Measurements from ENCODE around the gene ADAMTS10.
A peak's percentile ranks its signal among the peaks of the same experiment; 100 is the strongest.

ADAMTS10 gene

DNA sequence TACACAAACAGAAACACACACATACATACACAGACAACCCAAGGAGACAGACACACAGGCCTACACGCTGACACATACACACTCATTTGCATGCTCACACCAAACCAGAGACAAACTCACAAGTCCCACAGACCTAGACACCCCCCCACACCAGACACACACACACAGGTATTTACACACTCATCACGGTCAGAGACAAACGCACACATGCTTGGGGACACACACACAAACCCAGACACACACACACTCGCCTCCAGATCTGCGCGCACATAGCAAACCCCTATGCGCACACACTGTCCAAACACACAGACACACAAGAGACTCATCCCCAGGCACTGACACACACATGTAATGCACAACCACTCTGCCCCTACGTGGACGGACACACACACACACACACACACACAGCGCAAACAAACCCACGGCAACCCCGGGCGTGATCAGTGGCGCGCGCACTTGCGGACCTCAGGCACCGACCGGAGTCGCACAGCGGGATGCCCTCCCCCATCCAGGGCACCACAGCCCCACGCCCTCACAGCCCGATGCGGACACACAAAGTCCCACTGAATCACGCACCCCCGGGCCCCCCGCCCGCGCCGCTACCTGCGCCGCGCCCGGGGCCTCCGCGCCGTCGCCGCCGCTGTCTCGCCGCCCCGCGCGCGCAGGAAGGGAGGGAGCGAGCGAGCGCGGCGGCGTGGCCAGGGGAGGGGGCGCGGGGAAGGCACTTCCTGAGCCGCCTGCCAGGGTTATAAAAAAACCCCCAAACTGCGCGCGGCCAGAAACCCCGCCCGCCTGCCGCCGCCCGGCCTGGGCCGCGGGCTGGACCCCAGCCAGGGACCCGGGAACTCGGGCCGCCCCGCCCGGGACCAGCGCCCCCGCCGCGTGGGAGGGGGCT is at the start of gene ADAMTS10:
TSS of gene ADAMTS10 (minus strand) at position 675 of the 895 bp plus-strand sequence. CDS start 5,005 bp downstream, outside the sequence.
- H3K4me3 ChIP-seq (ENCODE audit: low read length) = peak within 1 kb of the TSS; percentile 82
- H3K27me3 ChIP-seq (ENCODE audit: control insufficient read depth, insufficient read depth, low read length) = no peaks in the 10 kb centered on the region
- peak within 1 kb of the TSS; percentile 59 for H3K9ac ChIP-seq (ENCODE audit: low read length)
- no peaks in the 10 kb centered on the region for H3K4me1 ChIP-seq (ENCODE audit: control insufficient read depth, insufficient read depth, low read length)
- H3K36me3 ChIP-seq (ENCODE audit: control insufficient read depth, insufficient read depth, low read length) = no peaks in the 10 kb centered on the region
- peak within 1 kb of the TSS; percentile 59 for H3K27ac ChIP-seq (ENCODE audit: low read depth, low read length)

DNA sequence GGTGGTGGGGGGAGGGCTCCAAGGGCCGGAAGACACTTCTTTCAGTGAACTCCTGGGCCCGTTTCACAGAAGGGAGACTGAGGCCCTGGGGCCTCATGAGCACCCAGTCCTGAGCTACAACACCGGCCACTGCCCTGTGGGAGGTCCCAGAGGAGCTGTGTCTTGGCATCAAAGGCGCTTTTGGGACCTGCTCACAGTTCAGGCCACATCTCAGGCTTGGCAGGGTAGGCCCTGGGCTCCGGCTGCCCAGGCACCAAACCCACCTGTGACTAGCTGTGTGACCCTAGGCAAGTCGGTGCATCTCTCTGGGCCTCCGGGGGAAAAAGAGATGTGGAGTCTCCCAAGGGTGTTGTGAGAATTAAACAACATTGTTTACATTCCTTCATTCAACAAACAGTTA is 49.4 kb upstream of the ADAMTS10 start:
- Histone ChIP-seq H3K36me3 (ENCODE audit: control insufficient read depth, insufficient read depth, low read length) (no peaks in the 10 kb centered on the region), H3K27me3 (ENCODE audit: control insufficient read depth, insufficient read depth, low read length) (no peaks in the 10 kb centered on the region), H3K4me1 (ENCODE audit: control insufficient read depth, insufficient read depth, low read length) (no peaks in the 10 kb centered on the region), H3K27ac (ENCODE audit: low read depth, low read length) (no peak overlapping the region), H3K4me3 (ENCODE audit: low read length) (no peak overlapping the region), H3K9ac (ENCODE audit: low read length) (no peak overlapping the region)

DNA sequence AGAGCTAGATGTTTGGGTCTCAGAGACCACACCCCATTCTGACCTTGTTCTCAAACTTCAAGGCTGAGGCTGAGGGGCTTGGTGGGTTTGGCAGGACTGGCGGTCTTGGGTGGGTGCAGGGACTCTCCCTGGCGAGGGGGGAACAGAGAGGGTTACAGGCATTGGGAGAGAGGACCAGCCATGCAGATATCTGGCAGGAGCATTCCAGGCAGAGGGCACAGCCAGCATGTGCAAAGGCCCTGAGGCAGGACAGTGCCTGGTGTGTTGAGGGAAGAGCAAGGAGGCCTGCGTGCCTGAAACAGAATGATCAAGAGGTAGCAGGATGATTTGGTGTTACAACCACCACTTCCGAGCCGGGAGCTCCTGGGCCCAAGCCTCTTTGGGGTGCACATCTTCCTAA is 47.4 kb upstream of the ADAMTS10 start:
- peaks cover 2% of the 10 kb centered on the region for H3K27me3 ChIP-seq (ENCODE audit: control insufficient read depth, insufficient read depth, low read length)
- H3K4me3 ChIP-seq (ENCODE audit: low read length) = no peak overlapping the region
- no peak overlapping the region for H3K27ac ChIP-seq (ENCODE audit: low read depth, low read length)
- no peaks in the 10 kb centered on the region for H3K4me1 ChIP-seq (ENCODE audit: control insufficient read depth, insufficient read depth, low read length)
- no peak overlapping the region for H3K9ac ChIP-seq (ENCODE audit: low read length)
- H3K36me3 ChIP-seq (ENCODE audit: control insufficient read depth, insufficient read depth, low read length) = no peaks in the 10 kb centered on the region

DNA sequence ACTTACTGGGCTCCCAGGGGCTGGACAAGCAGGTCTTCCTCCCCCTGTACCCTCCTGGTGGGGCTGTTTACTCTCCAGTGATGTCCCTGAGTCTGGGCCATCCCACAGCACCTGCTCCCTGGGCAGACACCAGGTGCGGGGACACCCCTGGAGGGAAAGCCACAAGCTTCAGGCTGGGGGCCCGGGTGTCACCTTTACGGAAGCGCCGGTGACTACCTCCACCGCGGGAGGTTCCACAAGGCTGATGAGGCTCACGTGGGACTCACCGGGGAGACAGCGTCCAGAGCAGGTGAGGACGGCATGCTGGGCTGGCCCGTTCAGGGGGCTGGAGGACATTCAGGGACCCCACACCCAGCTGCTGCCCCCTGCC is 44.8 kb upstream of the ADAMTS10 start:
- no peaks in the 10 kb centered on the region for H3K4me1 ChIP-seq (ENCODE audit: control insufficient read depth, insufficient read depth, low read length)
- H3K27me3 ChIP-seq (ENCODE audit: control insufficient read depth, insufficient read depth, low read length) = peaks cover 2% of the 10 kb centered on the region
- H3K9ac ChIP-seq (ENCODE audit: low read length) = no peak overlapping the region
- H3K4me3 ChIP-seq (ENCODE audit: low read length) = no peak overlapping the region
- no peak overlapping the region for H3K27ac ChIP-seq (ENCODE audit: low read depth, low read length)
- no peaks in the 10 kb centered on the region for H3K36me3 ChIP-seq (ENCODE audit: control insufficient read depth, insufficient read depth, low read length)

DNA sequence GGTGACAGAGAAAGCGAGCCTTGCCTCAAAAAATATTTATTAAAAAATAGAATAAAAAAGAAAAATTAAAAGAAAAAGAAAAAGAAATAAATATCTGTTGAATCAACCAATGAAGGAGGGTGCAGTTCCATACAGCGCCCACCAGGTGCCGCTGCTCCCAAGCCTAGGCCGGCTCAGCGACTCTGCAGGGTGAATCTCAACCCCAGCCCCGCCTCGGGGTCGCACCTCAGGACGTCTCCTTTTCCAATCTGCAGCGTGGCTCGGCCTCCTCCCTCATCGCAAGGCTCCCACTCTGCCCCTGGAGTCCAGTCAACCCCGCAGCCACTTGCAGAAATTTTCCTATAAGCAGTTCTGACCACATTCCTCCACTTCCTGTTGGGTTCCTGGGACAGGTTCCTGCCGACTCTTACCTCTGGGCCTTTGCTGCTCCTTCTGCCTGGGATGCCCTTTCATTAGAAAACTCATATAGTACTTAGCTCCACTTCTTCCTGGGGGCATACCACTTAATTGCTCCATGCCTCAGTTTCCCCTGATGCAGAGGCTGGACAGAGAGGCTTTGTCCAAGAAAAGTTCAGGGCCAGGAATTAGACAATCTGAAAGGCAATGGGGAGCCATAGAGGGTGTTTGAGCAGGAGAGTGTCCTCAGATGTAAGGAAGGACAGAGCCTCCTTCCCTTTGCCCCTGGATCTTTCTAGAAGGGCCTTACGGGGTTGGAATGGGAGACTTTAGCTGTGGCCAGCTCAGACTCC is 44.2 kb upstream of the ADAMTS10 start:
- Histone ChIP-seq H3K4me3 (ENCODE audit: low read length) (no peak overlapping the region), H3K36me3 (ENCODE audit: control insufficient read depth, insufficient read depth, low read length) (no peaks in the 10 kb centered on the region), H3K27ac (ENCODE audit: low read depth, low read length) (no peak overlapping the region), H3K27me3 (ENCODE audit: control insufficient read depth, insufficient read depth, low read length) (peaks cover 2% of the 10 kb centered on the region), H3K4me1 (ENCODE audit: control insufficient read depth, insufficient read depth, low read length) (no peaks in the 10 kb centered on the region), H3K9ac (ENCODE audit: low read length) (no peak overlapping the region)

DNA sequence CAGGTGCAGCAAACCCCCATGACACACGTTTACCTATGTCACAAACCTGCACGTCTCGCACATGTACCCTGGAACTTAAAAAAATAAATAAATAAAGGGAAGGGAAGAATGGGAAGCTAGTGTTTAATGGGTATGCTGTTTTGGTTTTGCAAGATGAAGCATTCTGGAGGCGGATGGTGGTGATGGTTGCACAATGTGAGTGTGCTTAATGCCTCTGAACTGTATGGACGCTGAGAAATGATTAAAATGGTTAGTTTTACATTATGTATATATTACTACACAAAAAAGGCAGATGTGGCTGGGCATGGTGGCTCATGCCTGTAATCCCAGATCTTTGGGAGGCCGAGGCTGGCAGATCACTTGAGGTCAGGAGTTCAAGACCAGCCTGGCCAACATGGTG is 37.7 kb upstream of the ADAMTS10 start:
- Histone ChIP-seq H3K27ac (ENCODE audit: low read depth, low read length) (no peak overlapping the region), H3K27me3 (ENCODE audit: control insufficient read depth, insufficient read depth, low read length) (no peaks in the 10 kb centered on the region), H3K4me3 (ENCODE audit: low read length) (no peak overlapping the region)

DNA sequence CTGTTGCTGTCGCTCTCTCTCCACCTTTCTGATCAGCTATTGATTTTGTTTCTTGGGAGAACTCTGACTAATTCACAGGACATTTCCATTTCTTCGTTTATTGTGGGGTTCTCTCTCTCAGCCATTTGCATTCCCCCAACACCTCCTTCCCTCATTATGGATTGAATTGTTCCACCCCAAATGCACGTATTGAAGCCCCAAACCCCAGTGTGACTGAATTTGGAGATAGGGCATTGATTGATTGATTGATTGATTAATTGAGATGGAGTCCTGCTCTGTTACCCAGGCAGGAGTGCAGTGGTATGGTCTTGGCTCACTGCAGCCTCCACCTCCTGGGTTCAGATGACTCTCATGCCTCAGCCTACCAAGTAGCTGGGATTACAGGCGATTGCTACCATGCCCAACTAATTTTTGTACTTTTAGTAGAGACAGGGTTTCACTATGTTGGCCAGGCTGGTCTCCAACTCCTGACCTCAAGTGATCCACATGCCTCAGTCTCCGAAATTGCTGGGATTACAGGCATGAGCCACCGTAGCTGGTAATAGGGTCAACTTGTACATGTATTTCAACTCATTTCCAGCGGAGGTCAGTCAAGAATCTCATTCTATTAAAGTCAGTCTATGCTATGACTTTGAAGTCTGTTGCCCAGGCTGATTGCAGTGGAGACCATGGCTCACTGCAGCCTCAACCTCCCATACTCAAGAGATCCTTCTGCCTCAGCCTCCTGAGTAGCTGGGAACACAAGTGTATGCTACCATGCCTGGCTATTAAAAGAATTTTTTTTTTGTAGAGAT is 33.5 kb upstream of the ADAMTS10 start:
- no peaks in the 10 kb centered on the region for H3K36me3 ChIP-seq (ENCODE audit: control insufficient read depth, insufficient read depth, low read length)

More for the DNA sequence above, 37.7 kb upstream of the ADAMTS10 start:
- Histone ChIP-seq H3K9ac (ENCODE audit: low read length) (no peak overlapping the region), H3K36me3 (ENCODE audit: control insufficient read depth, insufficient read depth, low read length) (no peaks in the 10 kb centered on the region), H3K4me1 (ENCODE audit: control insufficient read depth, insufficient read depth, low read length) (no peaks in the 10 kb centered on the region)

DNA sequence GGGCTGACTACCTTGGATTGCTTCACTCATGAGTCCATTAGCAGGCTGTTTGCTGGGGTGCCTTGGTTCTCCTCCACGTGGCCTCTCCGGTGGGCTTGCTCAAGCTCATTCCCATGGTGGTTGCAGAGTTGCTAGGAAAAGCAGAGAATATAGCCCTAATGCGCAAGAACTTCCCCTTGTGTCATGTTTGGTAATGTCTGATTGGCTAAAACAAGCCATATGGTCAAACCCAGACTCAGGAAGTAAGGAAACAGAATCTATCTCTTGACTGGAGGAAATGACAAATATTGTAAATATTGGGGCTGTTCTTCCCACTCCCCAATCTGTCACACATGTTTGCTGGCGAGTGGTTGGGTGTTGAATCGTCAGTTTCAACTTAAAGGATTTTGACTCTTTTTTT is 32.0 kb upstream of the ADAMTS10 start:
- Histone ChIP-seq H3K9ac (ENCODE audit: low read length) (no peak overlapping the region), H3K36me3 (ENCODE audit: control insufficient read depth, insufficient read depth, low read length) (no peaks in the 10 kb centered on the region), H3K27me3 (ENCODE audit: control insufficient read depth, insufficient read depth, low read length) (no peaks in the 10 kb centered on the region), H3K4me3 (ENCODE audit: low read length) (no peak overlapping the region), H3K27ac (ENCODE audit: low read depth, low read length) (no peak overlapping the region), H3K4me1 (ENCODE audit: control insufficient read depth, insufficient read depth, low read length) (no peaks in the 10 kb centered on the region)

More for the DNA sequence above, 33.5 kb upstream of the ADAMTS10 start:
- no peaks in the 10 kb centered on the region for H3K27me3 ChIP-seq (ENCODE audit: control insufficient read depth, insufficient read depth, low read length)
- H3K4me3 ChIP-seq (ENCODE audit: low read length) = no peak overlapping the region
- H3K27ac ChIP-seq (ENCODE audit: low read depth, low read length) = no peak overlapping the region
- no peaks in the 10 kb centered on the region for H3K4me1 ChIP-seq (ENCODE audit: control insufficient read depth, insufficient read depth, low read length)
- no peak overlapping the region for H3K9ac ChIP-seq (ENCODE audit: low read length)

DNA sequence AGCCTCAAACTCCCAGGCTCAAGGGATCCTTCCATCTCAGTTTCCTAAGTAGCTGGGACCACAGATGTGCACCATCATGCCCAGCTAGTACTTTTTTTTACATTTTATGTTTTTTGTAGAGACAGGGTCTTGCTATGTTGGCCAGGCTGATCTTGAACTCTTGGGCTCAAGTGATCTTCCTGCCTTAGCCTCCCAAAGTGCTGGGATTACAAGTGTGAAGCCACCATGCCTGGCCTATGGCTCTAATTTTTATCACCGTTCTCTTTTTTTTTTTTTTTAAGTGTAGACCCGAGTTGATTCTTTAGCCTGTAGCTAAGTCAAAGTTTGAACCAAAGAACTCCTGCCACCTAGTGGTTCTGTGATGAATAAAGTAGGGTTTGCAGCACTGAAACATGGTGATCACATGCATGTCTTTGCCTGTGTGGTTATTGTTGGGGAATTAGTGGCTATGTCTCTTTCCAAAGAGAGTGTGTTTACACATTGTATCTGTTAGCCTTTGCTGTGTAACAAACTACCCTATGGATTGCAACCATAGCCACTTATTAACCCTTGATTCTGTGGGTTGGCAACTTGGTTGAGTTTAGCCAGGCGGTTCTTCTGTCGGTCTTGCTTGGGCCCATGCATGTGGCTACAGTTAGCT is 31.5 kb upstream of the ADAMTS10 start:
- Histone ChIP-seq H3K36me3 (ENCODE audit: control insufficient read depth, insufficient read depth, low read length) (no peaks in the 10 kb centered on the region), H3K4me1 (ENCODE audit: control insufficient read depth, insufficient read depth, low read length) (no peaks in the 10 kb centered on the region), H3K27me3 (ENCODE audit: control insufficient read depth, insufficient read depth, low read length) (no peaks in the 10 kb centered on the region), H3K9ac (ENCODE audit: low read length) (no peak overlapping the region), H3K27ac (ENCODE audit: low read depth, low read length) (no peak overlapping the region), H3K4me3 (ENCODE audit: low read length) (no peak overlapping the region)

DNA sequence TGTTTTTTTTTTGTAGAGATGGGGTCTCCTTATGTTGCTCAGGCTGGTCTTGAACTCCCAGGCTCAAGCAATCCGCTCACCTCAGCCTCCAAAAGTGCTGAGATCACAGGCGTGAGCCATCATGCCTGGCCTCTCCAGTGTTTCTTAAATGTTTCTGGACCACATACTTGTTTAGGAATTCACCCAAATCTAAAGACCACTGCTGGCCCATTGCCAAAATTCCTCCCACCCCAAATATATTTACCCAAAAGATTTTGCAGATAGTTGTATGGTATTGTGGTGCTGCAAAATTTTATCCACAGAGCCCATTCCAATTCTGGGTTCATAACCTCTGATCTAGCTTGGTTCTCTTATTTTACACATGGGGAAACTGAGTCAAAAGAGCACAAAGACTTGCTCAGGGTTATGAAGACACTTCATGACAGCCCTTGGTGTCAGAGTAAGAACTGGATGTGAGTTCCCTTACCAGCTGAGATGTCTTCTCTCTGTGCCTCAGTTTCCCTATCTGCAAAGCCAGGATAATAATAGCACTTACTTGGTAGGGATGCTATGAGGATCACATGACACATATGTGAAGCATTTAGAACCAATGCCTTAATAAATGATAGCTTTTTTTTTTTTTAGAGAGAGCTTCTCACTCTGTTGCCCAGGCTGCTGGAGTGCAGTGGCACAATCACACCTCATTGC is 30.8 kb upstream of the ADAMTS10 start:
- Histone ChIP-seq H3K4me3 (ENCODE audit: low read length) (no peak overlapping the region), H3K36me3 (ENCODE audit: control insufficient read depth, insufficient read depth, low read length) (no peaks in the 10 kb centered on the region), H3K4me1 (ENCODE audit: control insufficient read depth, insufficient read depth, low read length) (no peaks in the 10 kb centered on the region), H3K27me3 (ENCODE audit: control insufficient read depth, insufficient read depth, low read length) (no peaks in the 10 kb centered on the region), H3K27ac (ENCODE audit: low read depth, low read length) (no peak overlapping the region), H3K9ac (ENCODE audit: low read length) (no peak overlapping the region)

DNA sequence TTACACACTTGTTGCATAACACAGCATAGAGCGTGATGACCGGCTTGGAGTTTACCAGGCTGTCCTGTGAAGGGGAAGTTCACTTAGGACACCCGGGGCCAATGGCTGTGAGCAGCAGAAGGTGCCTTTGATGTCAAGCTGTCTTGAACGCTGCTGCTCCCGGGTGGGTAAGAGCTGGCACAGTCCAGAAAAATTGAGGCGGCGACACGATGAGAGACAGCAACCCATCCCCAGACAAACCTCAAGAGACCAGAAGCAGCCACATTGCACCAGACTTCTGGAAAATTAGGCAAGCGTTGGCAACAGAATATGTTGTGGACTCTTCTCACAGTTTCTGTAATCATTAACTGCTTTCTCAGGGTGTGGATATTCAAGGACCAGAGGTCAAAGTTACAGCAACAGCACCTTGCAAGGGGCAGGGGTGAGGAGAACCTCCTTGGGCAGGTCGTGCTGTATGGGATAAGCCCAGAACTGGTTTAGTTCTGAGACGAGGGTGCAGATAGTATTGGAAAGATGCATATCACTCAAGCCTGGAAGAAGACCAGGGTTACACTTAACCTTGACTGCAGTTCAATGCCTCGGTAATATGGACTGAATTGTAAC is 30.0 kb upstream of the ADAMTS10 start:
- Histone ChIP-seq H3K4me3 (ENCODE audit: low read length) (no peak overlapping the region), H3K4me1 (ENCODE audit: control insufficient read depth, insufficient read depth, low read length) (no peaks in the 10 kb centered on the region), H3K9ac (ENCODE audit: low read length) (no peak overlapping the region), H3K27ac (ENCODE audit: low read depth, low read length) (no peak overlapping the region), H3K27me3 (ENCODE audit: control insufficient read depth, insufficient read depth, low read length) (no peaks in the 10 kb centered on the region), H3K36me3 (ENCODE audit: control insufficient read depth, insufficient read depth, low read length) (no peaks in the 10 kb centered on the region)

All from rectal smooth muscle tissue (tissue), 1 donor.